ENCODE measurements around the gene HDHD5.
"Not testable (repeated sequence)": the region's sequence is repeated elsewhere in the genome, so short reads cannot be mapped to it uniquely, and the experiment has no call there.

Gene HDHD5

DNA sequence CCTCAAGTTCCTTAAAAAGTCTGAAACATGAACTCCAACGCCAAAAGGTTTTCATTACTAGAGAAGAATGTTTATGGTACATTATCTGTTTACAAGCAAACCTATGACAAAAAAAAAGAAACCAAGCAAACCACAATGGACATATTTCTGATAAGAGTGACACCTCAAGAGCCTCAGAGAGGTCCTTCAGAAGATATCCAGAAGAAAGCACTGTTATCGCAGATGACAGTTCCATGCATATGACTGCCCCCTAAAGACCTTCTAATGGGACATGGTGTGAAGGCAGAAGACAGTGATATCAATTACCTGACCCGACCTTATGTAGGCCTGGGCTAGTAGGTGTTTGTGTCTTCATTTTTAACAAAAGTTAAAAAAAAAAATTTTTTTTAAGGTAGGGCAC, 3.1 kb downstream of the HDHD5 start:
- DNase-seq: no peak

GRCh38 chr22:17152971-17153370, 6.1 kb downstream of the HDHD5 start:
- no peak for DNase-seq

GRCh38 chr22:17152340-17152739, 6.7 kb downstream of the HDHD5 start:
- no peak for DNase-seq

DNA sequence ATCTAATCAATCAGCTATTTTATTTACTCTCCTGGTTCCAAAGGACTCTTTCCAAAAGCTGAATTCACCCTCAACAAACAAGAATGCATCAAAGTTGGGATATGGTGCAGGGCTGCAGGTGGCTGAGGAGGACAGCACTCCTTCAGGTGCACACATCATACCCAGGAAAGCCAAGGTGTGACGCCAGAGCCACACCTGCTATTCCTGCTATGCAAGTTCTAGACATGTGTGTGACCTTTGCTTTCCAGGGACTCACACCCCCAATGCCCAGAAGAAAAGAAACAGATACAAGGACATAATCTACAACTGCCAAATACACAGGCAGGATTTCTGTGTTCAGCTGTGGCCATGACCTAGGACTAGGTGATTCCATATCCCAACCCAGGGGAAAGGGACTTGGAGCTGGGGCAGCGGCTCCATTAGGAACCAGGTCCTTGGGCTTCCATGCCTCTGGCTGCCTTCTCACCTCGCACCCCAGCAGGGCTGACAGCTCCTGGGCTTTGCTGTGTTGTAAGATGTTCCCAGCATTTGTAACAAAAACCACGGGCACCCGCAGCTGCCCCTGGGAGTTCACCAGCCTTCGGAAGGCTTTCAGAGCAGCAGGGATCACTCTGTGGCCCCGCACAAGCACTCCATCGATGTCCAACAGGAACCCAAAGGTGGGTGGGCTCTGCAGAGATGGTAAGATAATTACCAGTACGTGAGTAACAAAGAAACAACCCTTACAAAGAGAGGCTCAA, 9.8 kb downstream of the HDHD5 start:
- no peak for DNase-seq

DNA sequence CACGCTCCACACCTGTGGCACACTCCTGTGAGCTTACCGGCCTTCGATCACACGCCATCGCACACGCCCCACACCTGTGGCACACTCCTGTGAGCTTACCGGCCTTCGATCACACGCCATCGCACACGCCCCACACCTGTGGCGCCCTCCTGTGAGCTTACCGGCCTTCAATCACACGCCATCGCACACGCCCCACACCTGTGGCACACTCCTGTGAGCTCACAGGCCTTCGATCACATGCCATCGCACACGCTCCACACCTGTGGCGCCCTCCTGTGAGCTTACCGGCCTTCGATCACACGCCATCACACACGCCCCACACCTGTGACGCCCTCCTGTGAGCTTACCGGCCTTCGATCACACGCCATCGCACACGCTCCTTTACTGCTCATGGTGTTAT, 11.6 kb downstream of the HDHD5 start:
- DNase-seq: not testable (repeated sequence)

DNA sequence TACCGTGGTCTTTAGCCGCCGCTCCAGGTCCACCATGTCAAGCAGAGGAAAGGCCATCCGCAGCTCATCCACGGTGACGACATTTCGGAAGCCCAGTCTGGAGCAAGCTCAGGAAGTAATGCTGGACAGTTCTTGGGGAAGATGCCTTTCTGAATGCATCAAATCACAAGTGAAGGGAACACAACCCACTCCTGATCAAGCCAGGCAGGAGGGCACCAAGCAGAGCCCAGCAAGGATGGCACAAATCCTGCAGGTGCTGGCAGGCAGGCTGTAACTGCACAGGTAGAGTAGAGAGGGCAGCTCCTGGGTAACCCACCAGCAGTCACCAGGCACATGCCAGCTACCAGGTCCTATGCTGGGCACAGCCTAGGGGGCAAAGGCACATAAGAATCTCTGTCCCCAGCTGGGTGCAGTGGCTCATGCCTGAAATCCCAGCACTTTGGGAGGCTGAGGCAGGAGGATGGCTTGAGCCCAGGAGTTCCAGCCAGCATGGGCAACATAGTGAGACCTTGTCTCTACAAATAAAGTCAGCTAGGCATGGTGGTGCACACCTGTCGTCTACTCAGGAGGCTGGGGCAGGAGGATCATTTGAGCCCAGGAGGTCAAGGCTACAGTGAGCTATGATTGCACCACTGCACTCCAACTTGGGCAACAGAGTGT, 13.9 kb downstream of the HDHD5 start:
- no peak for DNase-seq

DNA sequence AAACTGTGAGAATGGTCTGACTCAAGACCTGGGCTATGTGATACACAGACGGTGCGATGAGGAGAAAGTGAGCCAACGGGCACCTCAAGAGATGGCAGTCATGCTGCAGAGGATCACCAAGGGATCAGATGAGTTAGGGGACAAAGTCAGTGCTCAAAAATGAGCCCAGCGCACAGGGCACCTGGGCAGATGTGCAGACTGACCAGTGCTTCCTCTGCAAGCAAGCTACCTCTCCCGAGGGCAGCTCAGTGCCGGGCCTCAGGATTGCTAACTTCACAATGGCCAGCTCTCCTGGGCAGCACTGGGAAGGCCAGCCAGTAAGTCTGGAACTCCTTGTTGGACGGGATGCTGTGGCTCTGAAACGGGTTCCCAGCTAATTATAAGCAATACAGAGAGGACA, 15.3 kb downstream of the HDHD5 start:
- DNase-seq: no peak

DNA sequence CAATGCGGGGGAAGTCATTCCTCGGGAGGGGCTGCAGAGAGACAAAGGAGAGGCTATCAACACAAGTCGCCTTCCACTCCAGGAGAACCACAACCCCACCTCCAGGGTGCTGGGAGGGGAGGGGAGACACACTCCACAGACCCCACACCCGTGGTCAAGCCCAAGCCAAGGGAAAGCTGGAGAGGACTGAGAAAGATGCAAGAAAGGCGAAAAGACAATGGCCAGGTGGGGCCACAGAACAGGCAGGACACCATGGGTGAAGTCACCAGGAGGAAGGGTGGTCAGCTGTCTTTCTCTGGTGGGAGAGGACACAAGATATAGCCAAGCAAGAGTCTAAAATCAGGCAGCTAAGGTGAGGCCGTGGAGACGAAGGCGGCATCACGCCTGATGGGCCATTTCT, 16.0 kb downstream of the HDHD5 start:
- no peak for DNase-seq

- DNase-seq: peak in 1 of 3 donors; percentile 22
Observed at GRCh38 chr22:17140826-17141766, 18.0 kb downstream of the HDHD5 start.

DNA sequence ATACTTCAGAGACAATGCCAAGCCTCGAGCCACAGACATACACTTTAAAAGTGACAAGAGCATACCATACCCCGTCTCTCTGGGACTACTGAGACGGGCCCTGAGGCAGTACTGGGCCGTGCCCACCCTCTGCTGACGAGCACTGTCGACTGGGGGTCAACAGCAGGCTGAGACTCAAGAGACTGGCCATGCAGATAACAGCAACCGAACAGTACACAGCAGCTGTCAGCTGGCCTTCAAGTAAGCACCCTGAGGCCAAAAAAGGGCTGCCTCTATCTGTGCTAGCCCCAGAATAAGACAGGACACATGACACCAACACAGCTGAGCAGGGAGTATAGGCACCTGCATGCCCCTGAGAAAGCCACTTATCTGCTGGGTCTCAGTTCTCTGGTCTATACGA, 19.1 kb downstream of the HDHD5 start:
- DNase-seq: no peak

DNA sequence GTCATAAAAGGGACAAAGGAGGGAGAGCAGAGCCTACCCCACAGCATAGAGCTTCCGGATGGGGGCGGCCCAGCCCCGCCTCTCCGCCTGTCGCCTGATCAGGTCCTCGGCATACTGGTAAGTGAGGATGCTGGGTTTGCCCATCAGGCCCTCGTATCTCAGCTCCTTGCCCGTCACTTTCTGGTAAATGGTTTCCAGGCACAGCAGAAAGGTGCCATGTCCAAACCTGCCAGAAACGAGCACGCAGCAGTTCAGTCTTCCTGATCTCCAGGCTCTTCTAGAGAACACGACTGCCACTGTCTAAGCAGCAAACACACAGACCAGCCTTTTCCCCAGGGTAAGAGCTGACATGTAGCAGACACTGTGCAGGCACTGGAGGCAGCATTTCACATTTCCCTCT, 20.6 kb downstream of the HDHD5 start:
- DNase-seq: no peak

DNA sequence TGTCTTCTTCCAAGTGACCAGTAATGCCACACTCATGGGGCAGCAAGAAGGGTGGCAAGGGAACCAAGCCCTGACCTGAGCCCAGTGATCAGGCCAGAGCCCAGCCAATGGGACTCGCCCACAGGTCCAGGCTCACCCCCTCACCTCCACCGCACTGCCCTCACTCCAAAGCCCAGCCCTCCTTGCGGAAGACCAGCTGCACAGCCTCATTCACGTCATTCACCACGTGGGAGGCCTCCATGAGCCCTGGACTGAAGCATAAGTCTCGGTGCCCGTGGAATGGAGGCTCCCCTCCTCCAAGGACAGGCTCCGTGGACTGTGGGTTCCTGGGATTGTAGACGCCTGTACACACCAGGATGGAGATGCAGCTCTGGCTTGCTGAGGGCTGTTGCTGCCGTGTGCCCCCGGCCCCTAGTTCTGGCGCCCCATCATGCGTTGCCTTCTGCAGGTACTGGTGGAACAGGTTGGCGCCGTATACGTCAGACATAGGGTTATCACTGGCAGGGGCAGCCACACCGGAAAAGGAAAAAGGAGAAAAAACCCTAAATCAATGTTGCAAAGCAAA, 21.1 kb downstream of the HDHD5 start:
- DNase-seq: no peak

DNA sequence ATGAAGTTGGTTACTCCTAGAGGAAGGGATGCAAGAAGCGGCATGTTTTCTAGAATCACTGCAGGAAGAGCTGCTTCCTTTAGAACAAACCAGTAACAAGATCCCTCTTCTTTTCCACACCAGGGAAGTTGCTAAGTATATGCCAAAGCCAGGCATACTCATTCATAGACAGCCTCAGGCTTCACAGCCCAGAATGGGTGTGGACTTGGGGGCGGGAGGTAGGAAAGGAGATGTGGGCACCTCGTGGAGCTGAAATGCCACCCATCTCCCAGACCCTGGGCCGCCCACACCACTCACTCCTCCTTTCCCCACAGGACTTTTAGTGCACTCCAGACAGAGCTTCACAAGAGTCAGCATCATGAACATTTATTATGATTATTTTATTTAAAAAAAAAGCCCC, 21.9 kb downstream of the HDHD5 start:
- DNase-seq: no peak

GRCh38 chr22:17135153-17135760, 23.8 kb downstream of the HDHD5 start:
- DNase-seq: no peak

GRCh38 chr22:17133137-17133536, 25.9 kb downstream of the HDHD5 start:
- DNase-seq: no peak

- DNase-seq: no peak
Observed at GRCh38 chr22:17132112-17132511, 27.0 kb downstream of the HDHD5 start.

GRCh38 chr22:17131686-17132085, 27.4 kb downstream of the HDHD5 start:
- no peak for DNase-seq

DNA sequence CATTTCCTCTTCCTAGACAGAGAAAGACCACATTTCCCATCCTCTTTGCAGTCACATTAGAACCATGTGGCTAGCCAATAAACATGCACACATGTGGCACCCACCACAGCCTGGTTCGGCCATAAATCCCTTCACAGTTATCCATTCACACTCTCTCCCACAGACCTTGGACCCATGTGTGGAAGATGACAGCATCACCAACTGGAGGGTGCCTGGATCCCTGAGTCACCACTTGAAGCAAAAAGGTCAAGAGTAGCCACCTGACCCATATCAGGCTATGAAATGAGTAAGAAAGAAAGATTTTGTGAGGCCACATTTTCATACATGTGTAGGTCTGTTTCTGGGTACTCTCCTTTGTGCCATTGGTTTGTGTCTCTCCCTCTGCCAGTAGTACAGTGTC, 28.9 kb downstream of the HDHD5 start:
- peak in 1 of 3 donors; percentile 43 for DNase-seq

- DNase-seq: peak; percentile 91 to 94 (median 92)
Observed at GRCh38 chr22:17121233-17122195, 37.6 kb downstream of the HDHD5 start, which contains the start of gene TMEM121B. TMEM121B (minus strand) TSS chr22:17121360; CDS start chr22:17121127, 233 bp downstream.

GRCh38 chr22:17120711-17121232, 38.3 kb downstream of the HDHD5 start:
- DNase-seq: peak in 2 of 3 donors; percentile 64 to 73

GRCh38 chr22:17120281-17120680, 38.8 kb downstream of the HDHD5 start:
- DNase-seq: peak; percentile 41 to 76 (median 58)
